Glomerular visceral epithelial cell (primary cell): ENCODE results near the gene CSPG4.
A peak's percentile ranks its signal among the peaks of the same experiment; 100 is the strongest.
"Not testable (repeated sequence)": the region's sequence is repeated elsewhere in the genome, so short reads cannot be mapped to it uniquely, and the experiment has no call there.

Experiments
- DNase-seq: peaks from one replicate; pipeline ENCODE4 v3.0.0-alpha.2; 2016; ENCODE audit errors: extremely low spot score

The CSPG4 gene

GRCh38 chr15:75725719-75726607, 13.3 kb upstream of the CSPG4 start:
- DNase-seq = no peak

- no peak for DNase-seq
These were observed 12.5 kb upstream of the CSPG4 start for GRCh38 chr15:75725006-75725718.

GRCh38 chr15:75723847-75724660, 11.4 kb upstream of the CSPG4 start:
- DNase-seq = peak; percentile 91

- DNase-seq = no peak
These were observed 10.7 kb upstream of the CSPG4 start for GRCh38 chr15:75723171-75723846.

GRCh38 chr15:75721923-75722870, 9.5 kb upstream of the CSPG4 start:
- DNase-seq = no peak

- DNase-seq = no peak
These were observed 8.9 kb upstream of the CSPG4 start for GRCh38 chr15:75721480-75721922.

- DNase-seq = peak; percentile 78
These were observed 8.3 kb upstream of the CSPG4 start for GRCh38 chr15:75720787-75721479.

GRCh38 chr15:75720297-75720696, 7.6 kb upstream of the CSPG4 start:
- no peak for DNase-seq

GRCh38 chr15:75718328-75718727, 5.7 kb upstream of the CSPG4 start:
- peak; percentile 31 for DNase-seq

GRCh38 chr15:75717001-75717400, 4.4 kb upstream of the CSPG4 start:
- DNase-seq = not testable (repeated sequence)

GRCh38 chr15:75716249-75716950, 3.8 kb upstream of the CSPG4 start:
- DNase-seq = not testable (repeated sequence)

GRCh38 chr15:75715312-75715832, 2.7 kb upstream of the CSPG4 start:
- DNase-seq = not testable (repeated sequence)

- DNase-seq = no peak
These were observed 1.5 kb upstream of the CSPG4 start for GRCh38 chr15:75714195-75714594.

- peak; percentile 34 for DNase-seq
These were observed 769 bp upstream of the CSPG4 start for GRCh38 chr15:75713338-75713895.

GRCh38 chr15:75711495-75711894, 1.2 kb downstream of the CSPG4 start:
- not testable (repeated sequence) for DNase-seq

GRCh38 chr15:75710874-75711273, 1.8 kb downstream of the CSPG4 start:
- not testable (repeated sequence) for DNase-seq

GRCh38 chr15:75709458-75709857, 3.2 kb downstream of the CSPG4 start:
- DNase-seq = not testable (repeated sequence)

GRCh38 chr15:75706682-75706954, 6.0 kb downstream of the CSPG4 start:
- DNase-seq = no peak
